NCI-H1417 (cell line): Measurements from ENCODE around the gene ATP5PD.
"Not testable (repeated sequence)": the region's sequence is repeated elsewhere in the genome, so short reads cannot be mapped to it uniquely, and the experiment has no call there.

Source experiments
- DNase-seq, 3 experiments: peaks; one replicate each; lab custom pipeline; 2025; lab: John Stamatoyannopoulos, UW

Gene ATP5PD

DNA sequence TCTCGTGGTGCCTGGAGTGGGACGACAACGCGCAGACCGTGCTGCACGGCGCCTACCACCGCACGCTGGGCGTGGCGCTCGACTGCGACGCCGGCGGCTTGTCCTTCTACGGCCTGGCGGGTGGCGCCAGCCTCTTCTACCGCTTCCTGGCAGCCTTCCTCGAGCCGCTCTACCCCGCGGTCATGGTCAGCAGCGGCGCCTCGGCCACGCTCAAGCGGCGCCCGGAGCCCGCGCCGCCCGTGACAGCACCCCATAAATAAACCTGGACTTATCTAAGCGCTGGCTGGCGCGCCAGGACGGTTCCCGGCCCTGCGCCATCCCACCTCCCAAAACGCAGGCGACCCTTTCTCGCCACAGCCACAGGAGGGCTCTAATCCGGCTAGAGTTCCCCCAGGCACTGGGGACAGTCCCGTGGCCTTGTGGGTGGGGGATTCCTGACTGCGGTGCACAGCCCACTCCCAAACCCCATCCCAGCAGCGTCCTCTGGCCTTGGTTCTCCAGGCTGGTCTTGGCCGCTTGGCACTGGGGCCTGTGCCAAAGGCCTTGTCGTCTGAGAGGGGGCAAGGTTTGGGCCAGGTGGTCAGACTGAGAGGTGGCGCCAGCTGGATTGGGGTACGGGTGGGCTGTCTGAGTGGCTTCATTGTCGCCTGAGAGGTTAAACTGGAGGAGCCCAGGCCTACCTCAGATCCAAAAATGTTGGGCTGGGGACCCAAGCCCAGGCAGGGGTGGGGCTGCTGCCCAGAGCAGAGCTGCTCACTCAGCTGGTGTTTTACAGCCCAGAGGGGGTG, 30.9 kb upstream of the ATP5PD start:
- DNase-seq: no peak

DNA sequence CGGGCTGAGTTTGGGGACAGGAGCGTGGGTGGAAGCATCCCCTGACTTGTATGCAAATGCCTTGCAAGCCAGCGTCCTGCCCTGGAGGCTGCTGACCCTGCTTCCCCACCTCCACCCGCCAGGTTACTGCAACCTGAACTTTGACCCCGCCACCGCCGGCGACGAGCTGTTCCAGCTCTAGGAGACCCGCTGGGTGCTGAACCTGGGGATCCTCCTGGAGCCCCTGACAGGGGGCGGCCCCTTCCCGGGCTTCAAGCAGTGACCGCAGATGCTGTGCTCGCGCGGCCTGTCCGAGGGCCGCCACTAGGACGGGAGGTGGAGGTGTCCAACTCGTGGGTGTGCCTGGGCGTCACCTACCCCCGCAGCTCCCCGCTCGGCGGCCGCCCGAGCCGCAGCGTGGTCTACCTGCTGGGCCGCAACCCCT, 30.3 kb upstream of the ATP5PD start:
- no peak for DNase-seq

DNA sequence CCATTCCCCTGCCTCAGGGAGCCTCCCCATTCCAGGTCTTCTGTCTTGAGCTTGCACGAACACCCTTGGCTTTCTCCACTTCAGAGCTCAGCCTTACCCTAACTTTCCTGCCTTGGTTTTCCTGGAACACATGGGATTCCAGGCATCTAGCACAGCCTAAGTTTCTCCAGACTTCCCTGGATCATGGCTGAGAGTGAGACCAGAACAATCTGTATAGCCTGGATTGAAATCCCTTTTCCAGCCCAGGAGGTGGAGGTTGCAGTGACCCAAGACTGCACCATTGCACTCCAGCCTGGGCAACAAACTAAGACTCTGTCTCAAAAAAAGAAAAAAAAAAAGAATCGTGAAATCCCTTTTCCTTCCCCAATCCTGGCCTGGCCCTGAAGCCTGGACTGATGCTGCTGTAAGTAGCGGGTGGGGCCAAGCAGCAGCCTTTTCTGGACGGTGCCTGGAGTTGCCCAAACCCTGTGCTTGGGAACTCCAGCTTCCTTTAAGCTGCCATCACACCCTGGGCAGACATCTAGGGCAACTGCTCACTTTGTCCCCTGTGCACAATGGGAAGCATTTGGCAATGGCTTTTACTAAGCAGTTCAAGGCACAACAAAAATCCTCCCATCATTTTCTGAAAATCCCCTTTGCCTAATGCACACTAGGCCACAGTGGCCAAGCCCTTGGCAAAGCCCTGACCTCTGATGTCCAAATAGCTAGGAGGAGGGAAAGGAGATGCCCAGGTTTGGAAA, 29.0 kb upstream of the ATP5PD start:
- no peak for DNase-seq

GRCh38 chr17:75074532-75074931, 27.8 kb upstream of the ATP5PD start:
- no peak for DNase-seq

DNA sequence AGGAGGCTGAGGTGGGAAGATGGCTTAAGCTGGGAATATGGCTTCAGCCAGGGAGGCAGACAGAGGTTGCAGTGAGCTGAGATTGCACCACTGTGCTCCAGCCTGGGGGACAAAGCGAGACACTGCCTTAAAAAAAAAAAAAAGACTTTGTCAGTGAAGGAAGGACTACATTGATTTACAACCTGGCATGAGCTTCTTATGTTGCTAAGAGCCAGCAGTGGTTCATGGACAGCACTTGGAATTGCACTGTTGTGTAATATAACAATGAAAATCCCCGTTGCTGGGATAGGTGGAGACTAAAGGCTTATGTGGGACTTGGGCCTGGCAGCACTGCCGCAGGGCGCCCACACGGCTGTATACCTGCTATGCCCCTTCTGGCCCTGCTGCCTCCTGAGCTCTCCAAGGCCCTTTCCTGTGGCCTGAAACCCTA, 26.9 kb upstream of the ATP5PD start:
- DNase-seq: no peak

DNA sequence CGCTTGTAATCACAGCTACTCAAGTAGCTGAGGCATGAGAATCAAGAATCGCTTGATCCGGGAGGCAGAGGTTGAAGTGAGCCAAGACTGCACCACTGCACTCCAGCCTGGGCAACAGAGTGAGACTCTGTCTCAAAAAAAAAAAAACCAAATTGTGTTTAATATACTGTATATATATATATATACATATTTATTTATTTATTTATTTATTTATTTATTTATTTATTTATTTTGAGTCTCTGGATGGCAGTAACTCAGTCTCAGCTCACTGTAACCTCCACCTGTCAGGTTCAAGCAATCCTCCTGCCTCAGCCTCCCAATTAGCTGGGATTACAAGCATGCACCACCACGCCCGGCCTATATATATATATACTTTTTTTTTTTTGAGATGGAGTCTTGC, 26.1 kb upstream of the ATP5PD start:
- DNase-seq: not testable (repeated sequence)

GRCh38 chr17:75071478-75072271, 24.9 kb upstream of the ATP5PD start:
- DNase-seq: not testable (repeated sequence)

DNA sequence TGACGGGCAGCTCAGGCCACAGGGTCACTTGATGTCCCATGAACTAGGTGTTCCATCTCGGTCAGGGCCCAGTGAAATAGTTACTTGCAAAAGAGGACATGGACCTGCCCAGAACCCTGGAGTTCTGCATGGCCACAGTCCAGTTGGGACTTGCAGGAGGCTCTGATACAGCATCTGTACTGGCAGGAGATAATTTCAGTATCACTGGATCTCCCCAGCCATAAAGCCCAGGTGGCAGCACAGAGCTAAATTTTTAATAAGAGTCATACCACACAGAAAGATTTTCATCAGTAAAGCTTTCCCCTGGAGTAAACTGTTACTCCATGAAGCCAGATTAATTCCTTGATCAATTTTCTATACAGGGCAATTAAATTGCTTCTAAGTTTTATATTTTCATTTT, 23.0 kb upstream of the ATP5PD start:
- peak in 1 of 3 experiments; percentile 35 for DNase-seq

DNA sequence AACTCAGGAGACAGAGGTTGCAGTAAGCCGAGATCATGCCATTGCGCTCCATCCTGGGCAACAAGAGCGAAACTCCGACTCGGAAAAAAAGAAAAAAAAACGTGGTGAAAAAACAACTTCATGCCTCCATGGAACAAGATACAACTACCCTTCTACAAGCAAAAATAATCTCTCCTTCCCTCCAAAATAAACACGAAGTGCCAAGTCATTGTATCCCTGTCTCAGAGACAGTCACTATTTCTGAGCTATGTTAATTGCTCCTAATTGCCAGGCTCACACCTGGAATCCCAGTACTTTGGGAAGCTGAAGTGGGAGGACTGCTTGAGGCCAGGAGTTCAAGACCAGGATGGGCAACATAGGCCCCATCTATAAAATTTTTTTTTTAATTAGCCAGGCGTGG, 22.0 kb upstream of the ATP5PD start:
- DNase-seq: no peak

GRCh38 chr17:75067856-75068255, 21.1 kb upstream of the ATP5PD start:
- DNase-seq: no peak

DNA sequence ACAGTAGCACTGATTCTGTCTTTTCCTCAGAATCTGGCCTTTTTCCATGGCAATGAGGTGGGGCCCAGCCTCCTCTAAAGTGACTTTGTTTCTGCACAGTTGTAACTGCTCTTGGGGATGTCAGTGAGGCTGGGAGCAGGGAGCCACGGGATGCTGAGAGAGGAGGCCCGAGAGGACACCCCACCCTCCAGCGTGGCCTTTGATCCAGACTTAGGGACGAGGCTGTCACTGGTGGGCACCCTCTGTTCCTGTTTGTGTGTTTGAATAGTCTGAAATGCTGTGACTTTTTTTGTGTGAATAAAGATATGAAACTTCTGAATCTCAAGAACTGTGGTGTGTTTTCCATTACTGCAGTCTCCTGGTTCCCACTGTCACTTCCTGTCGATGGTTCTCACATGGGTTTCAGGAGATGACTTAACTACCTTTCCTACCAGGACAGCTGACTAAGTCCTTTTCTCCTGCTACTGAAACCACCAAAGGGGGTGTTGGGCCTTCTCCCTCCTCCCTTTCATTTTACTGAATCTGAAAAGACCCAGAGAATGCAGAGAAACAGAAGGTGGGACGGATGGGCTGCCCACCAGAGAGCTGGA, 18.9 kb upstream of the ATP5PD start:
- no peak for DNase-seq

- no peak for DNase-seq
Observed at GRCh38 chr17:75064867-75065561, 18.2 kb upstream of the ATP5PD start.

GRCh38 chr17:75064460-75064859, 17.7 kb upstream of the ATP5PD start:
- no peak for DNase-seq

GRCh38 chr17:75064040-75064439, 17.3 kb upstream of the ATP5PD start:
- DNase-seq: no peak

- DNase-seq: no peak
Observed at GRCh38 chr17:75063626-75064025, 16.9 kb upstream of the ATP5PD start.

DNA sequence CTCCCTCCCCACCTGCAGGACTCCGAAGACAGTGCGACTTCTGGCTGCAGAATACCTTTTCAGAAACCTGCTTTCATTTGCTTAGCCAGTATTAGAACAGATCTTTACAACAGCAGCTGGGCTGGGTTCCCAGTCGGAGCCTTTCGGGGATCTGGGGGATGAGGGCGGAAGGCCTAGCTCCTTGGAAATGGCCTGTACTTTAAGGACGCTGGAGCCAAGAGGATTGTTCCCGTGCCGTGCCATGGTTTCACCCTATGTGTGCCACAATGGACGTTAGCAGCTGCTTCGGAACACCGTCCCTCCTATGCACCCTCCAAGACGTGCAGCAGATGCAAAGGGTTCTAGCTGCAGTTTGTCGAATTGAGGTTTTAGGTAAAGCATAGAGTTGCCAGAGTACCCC, 16.4 kb upstream of the ATP5PD start:
- DNase-seq: no peak

DNA sequence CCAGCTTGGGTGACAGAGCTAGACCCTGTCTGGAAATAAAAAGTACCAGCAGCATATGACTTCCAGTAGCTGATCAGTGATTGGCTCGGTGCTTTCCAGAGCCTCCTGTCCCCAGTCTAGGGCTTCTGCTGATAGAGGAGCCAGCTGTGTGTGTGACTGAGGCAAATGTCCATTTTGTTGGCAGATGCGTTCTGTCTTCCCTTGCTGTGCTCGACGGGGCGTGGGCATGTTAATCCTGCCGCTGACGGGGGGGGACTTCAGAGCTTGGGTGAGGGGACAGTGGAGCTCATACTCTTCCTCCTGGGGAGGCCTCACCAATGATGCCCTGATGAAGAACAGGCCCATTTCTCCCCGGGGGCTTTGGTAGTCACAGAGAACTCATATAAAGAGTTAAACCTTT, 14.8 kb upstream of the ATP5PD start:
- no peak for DNase-seq

DNA sequence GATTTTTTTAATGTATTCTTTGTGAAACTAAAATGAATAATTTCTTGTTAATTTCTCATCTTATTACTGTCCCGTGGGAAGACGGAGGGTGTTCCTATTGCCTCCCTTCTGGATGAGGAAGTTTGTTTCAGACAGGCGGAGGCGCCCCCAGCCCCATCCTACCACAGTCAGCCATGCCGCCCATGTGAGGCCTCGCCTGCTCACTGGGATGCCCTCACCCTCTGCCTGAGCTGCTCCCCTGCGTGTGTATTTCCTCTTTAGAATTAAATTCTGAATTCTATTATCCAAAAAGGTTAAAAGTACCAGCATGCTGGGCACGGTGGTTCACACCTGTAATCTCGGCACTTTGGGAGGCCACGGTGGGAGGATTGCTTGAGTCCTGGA, 14.3 kb upstream of the ATP5PD start:
- no peak for DNase-seq

DNA sequence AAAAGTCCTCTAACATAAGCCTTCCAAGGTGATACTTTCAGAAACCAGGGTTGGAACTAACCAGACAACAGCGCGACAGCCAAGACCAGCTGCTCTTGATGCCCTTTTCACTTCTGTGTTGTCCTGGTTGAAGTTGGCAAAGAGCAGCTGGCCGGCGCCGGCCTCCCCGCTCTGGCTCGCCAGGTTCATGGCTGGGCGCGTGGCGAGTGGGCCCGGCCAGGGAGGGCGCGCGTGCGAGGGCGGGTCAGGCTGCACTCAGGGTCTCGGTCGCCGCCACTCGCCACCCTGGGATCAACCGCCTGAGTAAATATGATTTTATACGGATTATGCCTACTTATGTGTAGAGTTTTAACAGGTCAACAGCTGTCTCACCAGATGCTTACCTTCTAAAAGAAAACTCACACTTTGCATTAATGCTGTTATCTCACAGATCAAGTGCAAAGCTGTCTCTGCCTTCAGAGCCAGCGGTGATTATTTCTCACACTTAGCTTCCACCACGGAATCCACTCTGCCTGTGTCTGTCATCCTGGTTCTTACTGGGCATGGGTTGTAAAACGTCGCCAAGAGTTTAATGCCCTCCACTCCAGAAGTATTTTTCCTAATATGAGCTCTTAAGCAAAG, 13.8 kb upstream of the ATP5PD start:
- no peak for DNase-seq

- DNase-seq: peak in 2 of 3 experiments; percentile 3 to 31
Observed at GRCh38 chr17:75059369-75060345, 12.9 kb upstream of the ATP5PD start.
